ENCODE data around the gene ZSWIM6.

DNA sequence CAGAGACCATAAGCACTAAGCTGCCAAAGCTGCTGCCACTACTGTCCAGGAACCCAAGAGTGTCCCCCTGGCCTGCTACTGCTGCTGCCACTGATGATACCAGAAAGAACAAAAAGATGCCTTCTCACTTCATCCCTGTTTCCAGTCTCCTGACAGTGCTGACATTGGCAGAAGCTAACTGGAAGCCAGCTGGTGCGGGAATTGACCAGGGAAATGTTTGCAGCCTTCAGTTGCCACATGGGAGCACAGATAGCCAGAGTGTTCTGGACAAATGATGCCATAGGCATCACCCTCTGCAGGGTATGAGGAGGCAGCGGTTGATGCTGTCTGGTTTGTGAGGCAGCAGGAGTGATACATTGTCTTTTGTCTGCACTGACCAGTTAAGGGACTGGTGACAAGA, 258.4 kb downstream of the ZSWIM6 start:
- TF ChIP-seq, protein P1, sequence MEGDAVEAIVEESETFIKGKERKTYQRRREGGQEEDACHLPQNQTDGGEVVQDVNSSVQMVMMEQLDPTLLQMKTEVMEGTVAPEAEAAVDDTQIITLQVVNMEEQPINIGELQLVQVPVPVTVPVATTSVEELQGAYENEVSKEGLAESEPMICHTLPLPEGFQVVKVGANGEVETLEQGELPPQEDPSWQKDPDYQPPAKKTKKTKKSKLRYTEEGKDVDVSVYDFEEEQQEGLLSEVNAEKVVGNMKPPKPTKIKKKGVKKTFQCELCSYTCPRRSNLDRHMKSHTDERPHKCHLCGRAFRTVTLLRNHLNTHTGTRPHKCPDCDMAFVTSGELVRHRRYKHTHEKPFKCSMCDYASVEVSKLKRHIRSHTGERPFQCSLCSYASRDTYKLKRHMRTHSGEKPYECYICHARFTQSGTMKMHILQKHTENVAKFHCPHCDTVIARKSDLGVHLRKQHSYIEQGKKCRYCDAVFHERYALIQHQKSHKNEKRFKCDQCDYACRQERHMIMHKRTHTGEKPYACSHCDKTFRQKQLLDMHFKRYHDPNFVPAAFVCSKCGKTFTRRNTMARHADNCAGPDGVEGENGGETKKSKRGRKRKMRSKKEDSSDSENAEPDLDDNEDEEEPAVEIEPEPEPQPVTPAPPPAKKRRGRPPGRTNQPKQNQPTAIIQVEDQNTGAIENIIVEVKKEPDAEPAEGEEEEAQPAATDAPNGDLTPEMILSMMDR (IDR thresholded peaks at IDR 0.05) = no peak
- no peak for TF ChIP-seq TCF7L2 (IDR thresholded peaks at IDR 0.05; ENCODE audit: low read depth, low read length)
- TF ChIP-seq, protein P2, sequence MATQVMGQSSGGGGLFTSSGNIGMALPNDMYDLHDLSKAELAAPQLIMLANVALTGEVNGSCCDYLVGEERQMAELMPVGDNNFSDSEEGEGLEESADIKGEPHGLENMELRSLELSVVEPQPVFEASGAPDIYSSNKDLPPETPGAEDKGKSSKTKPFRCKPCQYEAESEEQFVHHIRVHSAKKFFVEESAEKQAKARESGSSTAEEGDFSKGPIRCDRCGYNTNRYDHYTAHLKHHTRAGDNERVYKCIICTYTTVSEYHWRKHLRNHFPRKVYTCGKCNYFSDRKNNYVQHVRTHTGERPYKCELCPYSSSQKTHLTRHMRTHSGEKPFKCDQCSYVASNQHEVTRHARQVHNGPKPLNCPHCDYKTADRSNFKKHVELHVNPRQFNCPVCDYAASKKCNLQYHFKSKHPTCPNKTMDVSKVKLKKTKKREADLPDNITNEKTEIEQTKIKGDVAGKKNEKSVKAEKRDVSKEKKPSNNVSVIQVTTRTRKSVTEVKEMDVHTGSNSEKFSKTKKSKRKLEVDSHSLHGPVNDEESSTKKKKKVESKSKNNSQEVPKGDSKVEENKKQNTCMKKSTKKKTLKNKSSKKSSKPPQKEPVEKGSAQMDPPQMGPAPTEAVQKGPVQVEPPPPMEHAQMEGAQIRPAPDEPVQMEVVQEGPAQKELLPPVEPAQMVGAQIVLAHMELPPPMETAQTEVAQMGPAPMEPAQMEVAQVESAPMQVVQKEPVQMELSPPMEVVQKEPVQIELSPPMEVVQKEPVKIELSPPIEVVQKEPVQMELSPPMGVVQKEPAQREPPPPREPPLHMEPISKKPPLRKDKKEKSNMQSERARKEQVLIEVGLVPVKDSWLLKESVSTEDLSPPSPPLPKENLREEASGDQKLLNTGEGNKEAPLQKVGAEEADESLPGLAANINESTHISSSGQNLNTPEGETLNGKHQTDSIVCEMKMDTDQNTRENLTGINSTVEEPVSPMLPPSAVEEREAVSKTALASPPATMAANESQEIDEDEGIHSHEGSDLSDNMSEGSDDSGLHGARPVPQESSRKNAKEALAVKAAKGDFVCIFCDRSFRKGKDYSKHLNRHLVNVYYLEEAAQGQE (IDR thresholded peaks at IDR 0.05; ENCODE audit: insufficient read depth in 1 of 2, low read depth in 2 of 2, low read length in 1 of 2) = no peak
- TF ChIP-seq SIN3A (IDR thresholded peaks at IDR 0.05; ENCODE audit: borderline replicate concordance, insufficient read depth, low read depth, low read length) = no peak
